Esophagus squamous epithelium (tissue), 4 donors: ENCODE measurements around the gene RBBP4.

ENCODE experiments used
- POLR2A ChIP-seq, 4 donors: fragments of 450-650 bp; IDR thresholded peaks; one replicate each; pipeline ENCODE4 v1.6.1; 2017; ENCODE audit warnings: antibody characterized with exemption in 4 of 4, mild to moderate bottlenecking in 4 of 4, moderate library complexity in 3 of 4
- TF ChIP-seq, protein P1 (sequence below), 6 experiments: fragments of 450-650 bp in 4 of 6; fragments of 200-600 bp in 2 of 6; sonication (generic) in 2 of 6; IDR thresholded peaks; one replicate each; pipeline ENCODE4 v1.5.1; 2016 to 2019; ENCODE audit warnings: antibody characterized with exemption in 6 of 6, mild to moderate bottlenecking in 4 of 6, moderate library complexity in 4 of 6

DNA sequence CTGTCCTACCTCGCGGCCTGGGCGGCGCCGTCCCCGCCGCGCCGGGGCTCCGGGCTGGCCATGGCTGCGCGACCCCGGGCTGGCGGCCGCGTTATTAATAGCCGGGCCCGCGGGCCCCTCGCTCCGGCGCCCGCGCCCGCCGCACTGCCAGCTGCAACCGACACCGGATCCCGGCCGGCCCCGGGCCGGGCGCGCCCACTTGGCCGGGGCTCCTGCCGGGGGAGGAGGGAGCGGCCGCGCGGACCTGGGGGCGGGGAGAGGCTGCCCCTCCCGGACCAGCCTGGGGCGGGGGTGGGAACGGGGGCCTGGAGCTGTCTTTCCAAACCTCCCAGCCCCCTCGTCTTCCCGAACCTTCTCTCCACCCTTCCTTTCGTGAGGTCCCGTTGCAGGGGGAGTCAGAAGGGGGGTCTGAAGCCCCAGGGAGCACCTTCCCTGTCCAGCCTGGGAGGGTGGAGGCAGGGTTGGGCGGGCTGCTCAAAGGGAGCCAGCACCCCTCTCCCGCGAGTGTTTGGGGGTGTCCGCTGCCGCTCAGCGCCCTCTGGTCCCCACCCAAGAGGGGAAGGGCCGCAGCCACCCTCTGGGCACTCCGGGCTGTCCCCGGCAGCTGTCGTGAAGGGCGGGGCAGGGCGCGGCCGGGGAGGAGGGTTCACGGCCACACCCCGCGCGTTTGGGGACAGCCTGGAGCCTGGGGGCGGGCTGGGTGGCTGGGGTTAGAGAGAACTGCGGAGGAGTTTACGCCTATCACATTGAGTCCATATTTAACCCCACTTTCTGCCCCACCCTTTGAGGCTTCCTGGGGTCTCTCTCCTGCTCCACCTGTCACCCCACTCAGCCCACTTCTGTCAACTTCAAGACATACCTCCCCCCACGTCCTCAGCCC is 51.8 kb downstream of the RBBP4 start, which contains the start of gene SYNC:
- TF ChIP-seq, protein P1, sequence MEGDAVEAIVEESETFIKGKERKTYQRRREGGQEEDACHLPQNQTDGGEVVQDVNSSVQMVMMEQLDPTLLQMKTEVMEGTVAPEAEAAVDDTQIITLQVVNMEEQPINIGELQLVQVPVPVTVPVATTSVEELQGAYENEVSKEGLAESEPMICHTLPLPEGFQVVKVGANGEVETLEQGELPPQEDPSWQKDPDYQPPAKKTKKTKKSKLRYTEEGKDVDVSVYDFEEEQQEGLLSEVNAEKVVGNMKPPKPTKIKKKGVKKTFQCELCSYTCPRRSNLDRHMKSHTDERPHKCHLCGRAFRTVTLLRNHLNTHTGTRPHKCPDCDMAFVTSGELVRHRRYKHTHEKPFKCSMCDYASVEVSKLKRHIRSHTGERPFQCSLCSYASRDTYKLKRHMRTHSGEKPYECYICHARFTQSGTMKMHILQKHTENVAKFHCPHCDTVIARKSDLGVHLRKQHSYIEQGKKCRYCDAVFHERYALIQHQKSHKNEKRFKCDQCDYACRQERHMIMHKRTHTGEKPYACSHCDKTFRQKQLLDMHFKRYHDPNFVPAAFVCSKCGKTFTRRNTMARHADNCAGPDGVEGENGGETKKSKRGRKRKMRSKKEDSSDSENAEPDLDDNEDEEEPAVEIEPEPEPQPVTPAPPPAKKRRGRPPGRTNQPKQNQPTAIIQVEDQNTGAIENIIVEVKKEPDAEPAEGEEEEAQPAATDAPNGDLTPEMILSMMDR (IDR thresholded peaks at IDR 0.05): no peak
- peak in 1 of 4 donors; percentile 37 for TF ChIP-seq POLR2A (IDR thresholded peaks at IDR 0.05)
